MCF 10A (cell line): ENCODE measurements around the gene MED12L. TPM values are rescaled to one million over a fixed set of nuclear protein-coding genes. Genes with fewer than 3 reads are reported as not detected.
A peak's percentile ranks its signal among the peaks of the same experiment; 100 is the strongest.

ENCODE experiments used
- BruUV-seq: library from RNA; stranded (reverse); fragments of 400-500 nt; replicated peaks from 2 replicates; lab custom pipeline; 2021; lab: Mats Ljungman, UMichigan
- CTCF ChIA-PET: fragments of 300-600 bp; sonication (Branson Sonifier 250); formaldehyde crosslinking; extraction: SDS; loops from one replicate; lab custom pipeline; 2021; ENCODE audit warnings: antibody characterized with exemption, inconsistent platforms; lab: Yijun Ruan, JAX
- POLR2A ChIA-PET: fragments of 300-600, 350-650 bp; sonication (Branson Sonifier 250); formaldehyde crosslinking; extraction: SDS; loops from one replicate; lab custom pipeline; 2020; ENCODE audit warnings: antibody characterized with exemption, inconsistent platforms; lab: Yijun Ruan, JAX
- DNase-seq: peaks from one replicate; pipeline ENCODE4 v3.0.0-alpha.2; 2018; ENCODE audit not compliant: unreplicated experiment
- H3K27ac Mint-ChIP-seq: one replicate; pipeline ENCODE4 v1.8.0; 2022; ENCODE audit warnings: mild to moderate bottlenecking, low read depth, mixed read lengths; ENCODE audit not compliant: unreplicated experiment
- H3K27me3 Mint-ChIP-seq: one replicate; pipeline ENCODE4 v1.8.0; 2022; ENCODE audit warnings: mixed read lengths; ENCODE audit not compliant: insufficient read depth, unreplicated experiment
- H3K36me3 Mint-ChIP-seq: one replicate; pipeline ENCODE4 v1.8.0; 2022; ENCODE audit warnings: mild to moderate bottlenecking, moderate library complexity, mixed read lengths; ENCODE audit not compliant: insufficient read depth, unreplicated experiment
- H3K4me1 Mint-ChIP-seq: one replicate; pipeline ENCODE4 v1.8.0; 2022; ENCODE audit warnings: mixed read lengths; ENCODE audit not compliant: insufficient read depth, unreplicated experiment
- H3K4me3 Mint-ChIP-seq: one replicate; pipeline ENCODE4 v1.8.0; 2022; ENCODE audit warnings: mild to moderate bottlenecking, moderate library complexity, mixed read lengths; ENCODE audit not compliant: unreplicated experiment
- H3K9me3 Mint-ChIP-seq: one replicate; pipeline ENCODE4 v1.8.0; 2022; ENCODE audit warnings: mixed read lengths; ENCODE audit not compliant: unreplicated experiment
- CTCF ChIP-seq: fragments of 200-600 bp; IDR thresholded peaks from one replicate; pipeline ENCODE4 v1.8.0; 2022; ENCODE audit warnings: antibody characterized with exemption, mild to moderate bottlenecking; ENCODE audit not compliant: unreplicated experiment
- intact Hi-C: fragments of 100-400 bp; cut with micrococcal nuclease; formaldehyde crosslinking; loops from 2 replicates; pipeline ENCODE4 v1.14.1; 2022
- total RNA-seq: library from RNA; stranded (reverse); gene quantifications from 2 replicates; pipeline ENCODE4 v1.2.3, GENCODE V29; 2022

Gene MED12L
- total RNA-seq, 1 experiment from 2014 or later = 0.47 TPM

- BruUV-seq = no TSS peak
- intact Hi-C loops = no loop called here
- Mint-ChIP-seq H3K27ac (no peak overlapping the region), H3K4me3 (no peak overlapping the region), H3K9me3 (no peaks in the 10 kb centered on the region), H3K27me3 (peaks cover 25% of the 10 kb centered on the region), H3K36me3 (no peaks in the 10 kb centered on the region), H3K4me1 (peaks cover 5% of the 10 kb centered on the region)
- POLR2A ChIA-PET = interaction anchor here (1.2 kb wide), 1 partner anchor 468 kb away, joined by 3 read pairs; no protein-coding TSS in a partner anchor
- CTCF ChIA-PET = interaction anchor here (0.6 to 2.3 kb wide), 5 partner anchors 9 to 192 kb away, joined by 3 to 21 read pairs (median 4); no protein-coding TSS in a partner anchor
- DNase-seq = no peak
- TF ChIP-seq CTCF = no peak
Measured at GRCh38 chr3:151459358-151459757, 373.9 kb downstream of the MED12L start.

- peak overlapping the region; percentile 15 for H3K4me3 Mint-ChIP-seq
- no peaks in the 10 kb centered on the region for H3K36me3 Mint-ChIP-seq
- POLR2A ChIA-PET = interaction anchor here (0.6 to 1.2 kb wide), 3 partner anchors 98 to 467 kb away, joined by 3 read pairs; partner anchors contain the start of gene SUCNR1
- CTCF ChIA-PET = interaction anchor here (0.6 to 2.3 kb wide), 5 partner anchors 8 to 20 kb away, joined by 3 to 21 read pairs (median 4); no protein-coding TSS in a partner anchor
- no TSS peak for BruUV-seq
- DNase-seq = no peak
- no peak for TF ChIP-seq CTCF
- intact Hi-C loops = no loop called here
- H3K27me3 Mint-ChIP-seq = peaks cover 32% of the 10 kb centered on the region
- no peaks in the 10 kb centered on the region for H3K9me3 Mint-ChIP-seq
- peaks cover 5% of the 10 kb centered on the region for H3K4me1 Mint-ChIP-seq
- H3K27ac Mint-ChIP-seq = no peak overlapping the region
Measured at GRCh38 chr3:151460228-151460627, 374.8 kb downstream of the MED12L start.

- no TSS peak for BruUV-seq
- CTCF ChIA-PET = interaction anchor here (1.1 to 2.3 kb wide), 2 partner anchors 10 to 21 kb away, joined by 3 to 19 read pairs; no protein-coding TSS in a partner anchor
- no peak for TF ChIP-seq CTCF
- DNase-seq = no peak
- H3K9me3 Mint-ChIP-seq = no peaks in the 10 kb centered on the region
- POLR2A ChIA-PET = interaction anchor here (0.7 to 1.2 kb wide), 2 partner anchors 412 to 466 kb away, joined by 3 read pairs; partner anchors contain the start of gene SUCNR1
- peak within 1 kb of the TSS; percentile 15 for H3K4me3 Mint-ChIP-seq
- intact Hi-C loops = no loop called here
- peaks cover 32% of the 10 kb centered on the region for H3K27me3 Mint-ChIP-seq
- H3K36me3 Mint-ChIP-seq = no peaks in the 10 kb centered on the region
- H3K27ac Mint-ChIP-seq = no peak within 1 kb of the TSS
- H3K4me1 Mint-ChIP-seq = peaks cover 5% of the 10 kb centered on the region
Measured at GRCh38 chr3:151460774-151461450, 375.4 kb downstream of the MED12L start, which contains the start of gene IGSF10. IGSF10 (minus strand) TSS chr3:151461061; CDS start chr3:151458709, 2,352 bp downstream.

- Mint-ChIP-seq H3K36me3 (no peaks in the 10 kb centered on the region), H3K4me1 (peaks cover 5% of the 10 kb centered on the region), H3K27me3 (peaks cover 32% of the 10 kb centered on the region), H3K4me3 (no peak overlapping the region), H3K9me3 (no peaks in the 10 kb centered on the region), H3K27ac (no peak overlapping the region)
- no peak for TF ChIP-seq CTCF
- BruUV-seq = no TSS peak
- no peak for DNase-seq
- CTCF ChIA-PET = interaction anchor here (0.7 to 0.9 kb wide), 3 partner anchors 9 to 426 kb away, joined by 3 to 4 read pairs (median 3); no protein-coding TSS in a partner anchor
- intact Hi-C loops = no loop called here
- POLR2A ChIA-PET = no interaction called here
Measured at GRCh38 chr3:151462278-151462780, 376.9 kb downstream of the MED12L start.
